SK-N-SH (cell line): ENCODE measurements around the gene LRP1-AS. TPM values are rescaled to one million over a fixed set of nuclear protein-coding genes. Genes with fewer than 3 reads are reported as not detected.

ENCODE experiments used
- CTCF ChIA-PET: fragments of 300-600, 350-600 bp; formaldehyde crosslinking; extraction: SDS; loops from one replicate; lab custom pipeline; 2021; lab: Yijun Ruan, JAX
- POLR2A ChIA-PET: fragments of 350-600 bp; sonication (Branson Sonifier 250); formaldehyde crosslinking; extraction: SDS; loops from one replicate; lab custom pipeline; 2020; ENCODE audit warnings: antibody characterized with exemption, inconsistent platforms; lab: Yijun Ruan, JAX
- DNase-seq: peaks from one replicate; pipeline ENCODE4 v3.0.0; 2012
- H2AFZ ChIP-seq: fragments of 200-600 bp; sonication (generic); 2 replicates; pipeline ENCODE4 v1.8.1; 2016; ENCODE audit warnings: antibody characterized with exemption, mild to moderate bottlenecking, low read depth
- H3F3A ChIP-seq: fragments of 200-600 bp; sonication (generic); replicated peaks from 2 replicates; pipeline ENCODE3; 2016; ENCODE audit warnings: antibody characterized with exemption, mild to moderate bottlenecking; ENCODE audit not compliant: insufficient read depth
- H3K27ac ChIP-seq, 2 experiments: fragments of 200-500 bp in 1 of 2; fragments of 200-600 bp in 1 of 2; sonication (Bioruptor generic) in 1 of 2; sonication (generic), shearing (Covaris generic) in 1 of 2; 2 replicates each; pipeline versions ENCODE4 v1.5.1 to v1.6.1; 2014 to 2016; ENCODE audit warnings: low read depth in 2 of 2, inconsistent platforms in 1 of 2, low read length in 1 of 2, mild to moderate bottlenecking in 1 of 2, mixed read lengths in 1 of 2
- H3K27me3 ChIP-seq: fragments of 200-600 bp; sonication (generic), shearing (Covaris generic); 2 replicates; pipeline ENCODE4 v1.6.1; 2016; ENCODE audit warnings: mixed run types; ENCODE audit not compliant: insufficient read depth
- H3K36me3 ChIP-seq, 2 experiments: fragments of 200-500 bp in 1 of 2; fragments of 200-600 bp in 1 of 2; sonication (Bioruptor generic) in 1 of 2; sonication (generic) in 1 of 2; replicated peaks in 1 of 2; 2 replicates each; pipeline versions ENCODE3 to v1.5.1; 2014 to 2016; ENCODE audit warnings: low read length in 1 of 2, mild to moderate bottlenecking in 1 of 2; ENCODE audit not compliant: insufficient read depth in 2 of 2, control insufficient read depth in 1 of 2
- H3K4me1 ChIP-seq, 2 experiments: fragments of 200-500 bp in 1 of 2; fragments of 200-600 bp in 1 of 2; sonication (Bioruptor generic) in 1 of 2; sonication (generic), shearing (Covaris generic) in 1 of 2; 2 replicates each; pipeline versions ENCODE4 v1.5.1 to v1.6.1; 2014 to 2016; ENCODE audit warnings: low read depth in 1 of 2, low read length in 1 of 2, mixed run types in 1 of 2; ENCODE audit not compliant: insufficient read depth in 2 of 2, control insufficient read depth in 1 of 2
- H3K4me2 ChIP-seq: fragments of 200-600 bp; sonication (generic), shearing (Covaris generic); 2 replicates; pipeline ENCODE4 v1.6.1; 2017; ENCODE audit warnings: mixed run types
- H3K4me3 ChIP-seq, 2 experiments: fragments of 200-500 bp in 1 of 2; fragments of 200-600 bp in 1 of 2; sonication (Bioruptor generic) in 1 of 2; sonication (generic), shearing (Covaris generic) in 1 of 2; 2 replicates each; pipeline versions ENCODE4 v1.5.1 to v1.8.1; 2014 to 2016; ENCODE audit warnings: low read depth in 2 of 2, inconsistent platforms in 1 of 2, low read length in 1 of 2, mild to moderate bottlenecking in 1 of 2, mixed read lengths in 1 of 2, moderate library complexity in 1 of 2
- H3K79me2 ChIP-seq: fragments of 200-600 bp; sonication (generic); 2 replicates; pipeline ENCODE4 v1.8.1; 2017; ENCODE audit warnings: mild to moderate bottlenecking; ENCODE audit not compliant: insufficient read depth
- H3K9ac ChIP-seq: fragments of 200-600 bp; sonication (generic); 2 replicates; pipeline ENCODE4 v1.6.1; 2017; ENCODE audit warnings: mixed run types
- H3K9me2 ChIP-seq: fragments of 200-600 bp; sonication (generic); 2 replicates; pipeline ENCODE4 v1.6.1; 2017; ENCODE audit warnings: mixed run types
- H3K9me3 ChIP-seq: fragments of 200-600 bp; sonication (generic); 2 replicates; pipeline ENCODE4 v1.6.1; 2017; ENCODE audit warnings: mixed run types, mild to moderate bottlenecking, moderate library complexity
- H4K20me1 ChIP-seq: fragments of 200-600 bp; sonication (generic); 2 replicates; pipeline ENCODE4 v1.6.1; 2017; ENCODE audit warnings: mild to moderate bottlenecking, mixed run types; ENCODE audit not compliant: insufficient read depth
- CHD2 ChIP-seq: fragments of 150-350 bp; IDR thresholded peaks from 2 replicates; pipeline ENCODE4 v1.6.1; 2018; ENCODE audit warnings: low read length; ENCODE audit not compliant: partially characterized antibody
- CTCF ChIP-seq: fragments of 200-600 bp; sonication (generic); IDR thresholded peaks from 2 replicates; pipeline ENCODE4 v1.6.1; 2017; ENCODE audit warnings: antibody characterized with exemption, mild to moderate bottlenecking, moderate library complexity
- ELF1 ChIP-seq: IDR thresholded peaks from 2 replicates; pipeline ENCODE4 v1.4.0; 2012
- EZH2phosphoT487 ChIP-seq: fragments of 200-600 bp; sonication (generic); IDR thresholded peaks from 2 replicates; pipeline ENCODE4 v1.6.1; 2017; ENCODE audit warnings: low read depth, mixed run types, mild to moderate bottlenecking, antibody characterized with exemption, moderate library complexity, borderline replicate concordance
- FOXJ3 ChIP-seq: sonication (generic); formaldehyde crosslinking; IDR thresholded peaks from 2 replicates; pipeline ENCODE4 v1.5.1; 2020; ENCODE audit warnings: mild to moderate bottlenecking, missing genetic modification reagents
- GABPA ChIP-seq: IDR thresholded peaks from 2 replicates; pipeline ENCODE4 v1.4.0; 2012; ENCODE audit warnings: low read depth, mild to moderate bottlenecking
- GATA2 ChIP-seq: sonication (generic); formaldehyde crosslinking; IDR thresholded peaks from 2 replicates; pipeline ENCODE4 v1.5.0; 2020; ENCODE audit warnings: mild to moderate bottlenecking, missing genetic modification reagents
- IRF3 ChIP-seq: fragments of 150-350 bp; IDR thresholded peaks from 2 replicates; pipeline ENCODE4 v1.6.1; 2016; ENCODE audit warnings: mild to moderate bottlenecking, low read depth, low read length
- JUND ChIP-seq: IDR thresholded peaks from 2 replicates; pipeline ENCODE4 v1.4.0; 2012
- MAX ChIP-seq: IDR thresholded peaks from 2 replicates; pipeline ENCODE4 v1.4.0; 2012; ENCODE audit warnings: low read depth
- MEF2A ChIP-seq: IDR thresholded peaks from 2 replicates; pipeline ENCODE4 v1.4.0; 2012; ENCODE audit warnings: low read depth, borderline replicate concordance
- NFIC ChIP-seq: IDR thresholded peaks from 2 replicates; pipeline ENCODE4 v1.4.0; 2012; ENCODE audit warnings: borderline replicate concordance
- PBX3 ChIP-seq: IDR thresholded peaks from 2 replicates; pipeline ENCODE4; 2012
- SIN3A ChIP-seq: IDR thresholded peaks from 2 replicates; pipeline ENCODE4 v1.6.1; 2012; ENCODE audit warnings: low read depth, mild to moderate bottlenecking, low read length, moderate library complexity, borderline replicate concordance
- WGBS: methylation state at CpG from one replicate; pipeline ENCODE4 v1.1.6; 2017; ENCODE audit warnings: low lambda C conversion rate; 5-methylcytosine and 5-hydroxymethylcytosine counted together
- polyA plus RNA-seq, 3 experiments: library from polyadenylated mRNA; depleted of rRNA; stranded (reverse); fragments of >200 nt; gene quantifications; 2 replicates each; pipeline ENCODE4 v1.2.3, GENCODE V29; 2012

The LRP1-AS gene
- polyA plus RNA-seq, 1 of the 3 experiments (the other 2 are of a cell fraction): not detected

GRCh38 chr12:57196956-57197355 lies 49.5 kb upstream of the LRP1-AS start (continued):
- TF ChIP-seq CTCF: no peak
- TF ChIP-seq GATA2 (CRISPR knock-in tag): no peak
- no peak for TF ChIP-seq MAX
- no peak for TF ChIP-seq FOXJ3
- TF ChIP-seq, all 33 proteins: peak for 0

- Histone ChIP-seq H3F3A (no peaks in the 10 kb centered on the region), H3K9me3 (no peaks in the 10 kb centered on the region), H3K9ac (no peak overlapping the region), H3K9me2 (no peaks in the 10 kb centered on the region), H3K4me3 (no peak overlapping the region), H3K79me2 (no peaks in the 10 kb centered on the region), H3K27ac (no peak overlapping the region), H3K4me2 (no peak overlapping the region), H2AFZ (no peak overlapping the region), H3K4me1 (no peaks in the 10 kb centered on the region), H3K27me3 (no peaks in the 10 kb centered on the region), H4K20me1 (no peaks in the 10 kb centered on the region), H3K36me3 (peaks cover 0 to 84% of the 10 kb centered on the region in 2 experiments)
- ChIA-PET CTCF (interaction anchor here (0.6 to 6.9 kb wide), 4 partner anchors 13 to 73 kb away, joined by 3 to 48 read pairs (median 4); no protein-coding TSS in a partner anchor), POLR2A (interaction anchor here (1.1 kb wide), 1 partner anchor 9 kb away, joined by 3 read pairs; no protein-coding TSS in a partner anchor)
- no peak for DNase-seq
- WGBS: 78% methylated on average over 4 of the region's 4 CpGs
- TF ChIP-seq MEF2A: no peak
- no peak for TF ChIP-seq NFIC
- no peak for TF ChIP-seq ELF1
- no peak for TF ChIP-seq SIN3A
- TF ChIP-seq FOXJ3: no peak
- no peak for TF ChIP-seq PBX3
- TF ChIP-seq MAX: no peak
- no peak for TF ChIP-seq EZH2phosphoT487
- TF ChIP-seq GABPA: no peak
- no peak for TF ChIP-seq IRF3
- no peak for TF ChIP-seq JUND
- TF ChIP-seq CTCF: no peak
- no peak for TF ChIP-seq CHD2
Measured at GRCh38 chr12:57196439-57196838, 49.0 kb upstream of the LRP1-AS start.
